ENCODE data around the gene KIRREL2.
"Not testable (repeated sequence)": the region's sequence is repeated elsewhere in the genome, so short reads cannot be mapped to it uniquely, and the experiment has no call there.

- not testable (repeated sequence) for TF ChIP-seq CTCF (IDR thresholded peaks at IDR 0.05); POLR2A (IDR thresholded peaks at IDR 0.05); POLR2AphosphoS5 (IDR thresholded peaks at IDR 0.05; ENCODE audit: insufficient read depth in 1 of 2, low read depth in 1 of 2)
Observed at GRCh38 chr19:35910355-35910754, 53.6 kb downstream of the KIRREL2 start.

Data from vagina (tissue), 2 donors.